ENCODE results near the gene ARHGEF11.

DNA sequence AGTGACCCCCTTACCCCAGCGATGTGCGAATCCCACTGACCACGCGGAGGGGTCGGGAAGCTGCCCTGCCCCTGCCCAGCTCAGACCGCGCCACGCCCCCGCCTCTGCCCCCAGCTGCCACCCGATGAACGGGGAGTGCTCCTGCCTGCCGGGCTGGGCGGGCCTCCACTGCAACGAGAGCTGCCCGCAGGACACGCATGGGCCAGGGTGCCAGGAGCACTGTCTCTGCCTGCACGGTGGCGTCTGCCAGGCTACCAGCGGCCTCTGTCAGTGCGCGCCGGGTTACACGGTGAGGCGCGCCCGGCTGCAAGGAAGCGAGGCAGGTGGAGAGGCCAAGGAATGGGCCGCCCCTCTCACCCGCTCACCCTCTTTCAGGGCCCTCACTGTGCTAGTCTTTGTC is 137.0 kb downstream of the ARHGEF11 start:
- TF ChIP-seq CTCF (IDR thresholded peaks at IDR 0.05): no peak
- TF ChIP-seq POLR2A (IDR thresholded peaks at IDR 0.05): no peak

All from Peyer's patch (tissue), 4 donors.